T-helper 2 cell treated with Interferon-gamma antibody and Interleukin-4, amounts not matched to agents 100 ng/mL and 5 ng/mL, for 36 hours (primary cell): ENCODE measurements around the gene EN2. TPM values are rescaled to one million over a fixed set of nuclear protein-coding genes. Genes with fewer than 3 reads are reported as not detected.

ENCODE experiments used
- intact Hi-C: fragments of 100-400 bp; cut with micrococcal nuclease; formaldehyde crosslinking; loops from one replicate; pipeline ENCODE4 v1.15.1; 2023
- total RNA-seq: library from RNA; stranded (reverse); gene quantifications from 2 replicates; pipeline ENCODE4 v1.2.3, GENCODE V29; 2022

EN2 gene
- total RNA-seq, 1 donor from 2014 or later: not detected

DNA sequence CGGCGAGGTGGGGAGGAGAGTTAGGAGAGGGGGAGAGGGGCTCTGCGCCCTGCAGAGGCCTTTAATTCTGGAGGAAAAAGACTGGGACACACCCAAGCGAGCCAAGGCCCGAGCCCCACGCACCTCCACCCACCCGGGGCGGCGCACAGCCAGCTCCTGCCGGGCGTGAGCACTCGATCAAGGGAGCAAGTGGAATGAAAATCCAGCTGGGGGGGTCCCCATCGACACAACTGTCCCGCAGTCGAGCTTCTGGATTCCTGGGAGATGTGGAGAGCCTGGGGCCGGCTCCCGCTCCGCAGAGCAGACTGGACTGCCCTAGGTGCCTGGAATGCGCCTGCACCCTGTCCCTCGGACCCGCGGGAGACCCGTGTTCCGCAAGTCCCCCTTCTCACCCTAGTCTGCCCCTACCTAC, 7.4 kb upstream of the EN2 start:
- intact Hi-C loops: loop anchor here (2.0 to 5.0 kb wide), 3 partner anchors 16 to 1552 kb away; no protein-coding TSS in a partner anchor

DNA sequence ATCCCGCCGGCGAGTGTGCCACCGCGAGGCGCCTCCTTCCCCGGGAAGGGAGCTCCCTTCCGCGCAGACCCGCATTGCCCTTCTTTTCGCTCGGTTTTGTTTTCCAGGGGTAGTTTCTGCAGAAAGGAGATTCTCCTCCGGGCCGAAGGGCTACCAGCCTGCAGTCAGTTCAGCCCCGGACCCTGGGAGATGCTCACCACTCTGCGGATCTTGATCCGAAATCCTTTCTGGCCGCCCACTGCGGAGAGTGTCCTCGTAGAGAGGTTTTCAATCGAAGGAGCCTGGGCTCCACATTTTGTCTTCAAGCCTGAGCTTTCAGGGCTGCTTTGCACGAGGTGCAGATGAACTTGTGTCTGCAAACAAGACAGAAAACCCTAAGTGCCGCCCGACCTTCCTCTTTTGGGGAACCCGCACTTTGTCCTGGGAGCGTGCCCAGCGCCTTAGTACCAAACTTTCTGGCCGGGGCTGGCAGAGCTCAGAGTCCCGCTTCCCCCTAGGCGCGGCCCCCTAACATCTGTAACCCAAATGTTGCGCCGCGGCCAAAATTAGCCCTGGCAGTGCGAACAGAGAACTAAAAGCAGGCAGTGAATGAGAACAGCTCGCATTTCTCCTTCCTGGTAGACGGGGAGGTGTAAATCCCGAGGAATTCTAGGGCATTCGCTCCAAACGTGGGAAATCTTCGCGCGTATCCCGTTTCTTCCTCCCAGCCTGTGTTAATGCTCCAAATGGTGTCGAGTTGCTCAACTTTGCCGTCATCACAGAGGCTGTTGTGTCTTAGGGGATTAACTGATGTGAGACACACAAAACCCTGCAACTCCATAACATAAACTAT, 6.7 kb upstream of the EN2 start:
- intact Hi-C loops: loop anchor here (2.0 to 5.0 kb wide), 3 partner anchors 16 to 1551 kb away; no protein-coding TSS in a partner anchor

DNA sequence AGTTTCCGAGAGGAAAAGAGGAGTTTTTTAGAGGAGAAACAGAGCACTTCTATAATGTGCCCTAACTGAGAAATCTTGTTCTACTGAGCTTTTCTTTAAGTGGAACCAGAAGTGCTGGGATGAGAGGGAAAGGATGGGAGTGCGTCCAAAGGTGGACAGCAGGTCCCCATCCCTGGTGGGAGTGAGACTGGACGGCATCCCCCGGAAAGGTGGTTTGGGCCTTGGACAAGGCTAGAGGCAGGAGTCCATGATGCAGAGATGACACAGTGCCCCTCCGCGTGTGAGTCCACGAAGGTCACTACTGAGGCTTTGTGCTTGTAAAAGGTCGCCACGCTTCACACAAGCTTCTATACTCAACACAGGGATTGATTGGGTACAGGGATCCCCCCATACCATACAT, 6.1 kb upstream of the EN2 start:
- intact Hi-C loops: loop anchor here (2.0 to 5.0 kb wide), 3 partner anchors 15 to 1550 kb away; no protein-coding TSS in a partner anchor

DNA sequence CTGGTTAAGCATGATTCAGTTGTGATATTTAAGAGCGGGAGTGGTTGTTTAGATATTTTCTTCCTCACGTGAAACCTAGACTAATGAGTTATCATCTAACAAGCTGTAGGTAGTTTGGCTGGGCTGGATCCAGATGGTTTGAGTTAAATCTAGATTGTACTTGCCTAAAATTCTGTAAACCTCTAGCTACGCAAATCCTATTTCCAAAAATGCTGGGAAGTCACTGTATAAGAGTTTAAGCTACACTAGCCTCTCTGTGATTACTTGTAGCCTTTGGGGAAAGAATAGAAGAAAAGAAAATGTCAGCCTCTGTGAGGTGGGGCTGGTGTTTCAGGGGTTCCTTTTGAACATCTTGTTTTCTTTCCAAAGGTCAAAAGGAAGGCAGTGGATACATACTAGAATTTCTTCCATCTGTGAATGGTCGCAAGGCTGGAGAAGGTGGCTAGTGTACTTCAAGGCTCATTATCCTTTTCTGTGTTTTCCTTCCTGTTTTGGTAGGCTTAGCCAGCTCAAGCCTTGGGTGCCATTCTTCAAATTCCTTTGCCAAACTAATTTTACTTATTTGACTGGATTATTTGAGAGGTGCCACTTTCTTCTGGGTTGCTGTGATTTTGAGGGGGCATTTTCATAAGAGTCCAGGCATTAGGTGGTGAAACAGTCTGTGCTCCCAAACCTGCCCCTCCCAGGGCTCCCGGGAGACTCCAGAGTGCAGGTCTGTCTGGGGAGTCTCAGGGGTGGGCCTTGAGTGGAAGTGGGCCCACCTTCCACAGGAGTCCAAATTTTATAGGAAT, 5.2 kb upstream of the EN2 start:
- intact Hi-C loops: loop anchor here (5.0 kb wide), 1 partner anchor 1550 kb away; no protein-coding TSS in a partner anchor

DNA sequence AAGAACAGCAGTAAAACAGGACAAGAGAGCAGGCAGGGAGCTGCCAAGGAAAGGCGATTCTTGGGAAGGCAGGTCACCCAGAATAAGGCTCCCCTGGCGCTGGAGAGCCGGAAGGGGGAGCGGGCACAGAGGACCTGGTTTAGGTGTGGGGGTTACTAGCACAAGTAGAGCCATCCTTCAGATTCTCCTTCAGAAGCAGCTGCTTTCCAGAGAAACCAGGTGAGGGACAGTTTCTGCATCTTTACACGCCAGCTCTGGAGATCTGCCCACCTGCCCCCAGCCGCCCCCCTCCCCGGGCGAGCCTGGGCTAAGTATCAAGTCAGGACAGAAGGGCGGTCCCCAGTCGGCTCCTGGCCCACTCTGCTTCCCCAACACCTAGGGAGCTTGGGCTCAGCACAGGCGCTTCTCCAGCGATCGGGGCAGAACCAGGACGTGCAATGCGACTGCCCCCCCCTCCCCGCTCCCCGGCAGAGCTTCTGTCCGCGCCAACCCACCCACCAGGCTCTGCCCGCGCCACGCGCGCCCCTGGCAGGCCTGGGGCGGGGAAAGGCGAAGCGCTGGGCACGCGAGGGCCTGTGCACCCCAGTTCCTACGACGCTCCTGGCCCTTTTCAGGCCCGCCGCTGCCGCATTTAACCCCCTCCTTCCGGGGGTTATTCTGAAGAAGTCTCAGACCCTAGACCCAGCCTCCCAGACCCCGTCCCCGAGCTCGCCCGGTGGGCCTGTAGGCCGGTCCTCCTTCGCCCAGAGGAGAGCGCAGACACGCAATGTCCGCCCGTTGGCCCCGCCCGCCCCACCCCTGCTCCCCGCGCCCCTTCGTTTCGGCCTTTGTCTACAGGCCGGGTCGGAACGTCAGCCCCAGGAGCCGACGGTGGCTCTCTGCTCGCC, 4.4 kb upstream of the EN2 start:
- intact Hi-C loops: loop anchor here (5.0 kb wide), 1 partner anchor 1549 kb away; no protein-coding TSS in a partner anchor

DNA sequence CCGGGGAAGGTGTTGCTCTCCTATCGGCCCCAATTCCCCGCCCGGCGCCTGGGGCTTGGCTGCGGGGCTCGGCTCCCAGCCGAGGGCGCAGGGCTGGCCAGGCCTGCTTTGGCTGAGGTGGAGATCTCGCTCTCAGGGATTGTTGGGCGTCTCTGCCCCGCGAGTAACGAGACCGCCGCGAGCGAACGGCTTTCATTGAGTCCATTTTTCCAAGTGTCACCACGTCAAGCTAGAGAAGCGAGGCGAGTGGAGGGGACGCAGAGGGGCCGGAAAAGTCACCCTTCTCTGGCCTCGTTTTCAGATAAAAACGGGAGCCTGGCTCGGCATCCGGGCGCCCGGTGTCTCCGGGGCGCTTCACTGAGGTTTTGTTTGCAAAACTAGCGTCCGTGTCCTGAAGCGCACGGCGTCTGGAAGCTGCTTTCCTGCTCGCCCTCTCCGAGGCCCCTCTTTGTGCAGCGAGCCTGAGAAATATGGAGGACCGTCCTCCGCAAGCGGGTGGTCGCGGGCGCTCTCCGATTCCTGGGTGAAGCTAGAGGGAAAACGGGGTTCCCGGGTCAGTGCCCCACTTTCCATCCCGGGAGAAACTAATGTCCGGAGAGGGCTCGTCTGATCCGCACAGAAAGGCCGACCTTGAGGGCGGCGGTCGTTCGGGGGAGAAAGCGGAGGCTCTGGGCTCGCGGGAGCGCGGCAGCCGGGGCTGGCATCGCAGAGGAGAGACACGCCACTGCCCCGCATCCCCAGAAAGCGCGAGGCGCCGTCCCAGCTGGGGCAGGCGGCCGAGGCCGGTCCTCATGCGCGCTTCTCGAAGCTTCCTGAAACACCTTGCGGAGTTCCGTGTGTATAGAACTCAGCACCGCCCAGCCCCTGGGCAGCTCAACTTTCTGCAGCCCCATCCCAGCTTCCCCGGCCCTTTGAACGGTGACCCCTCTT, 3.5 kb upstream of the EN2 start:
- intact Hi-C loops: loop anchor here (5.0 kb wide), 1 partner anchor 1548 kb away; no protein-coding TSS in a partner anchor

DNA sequence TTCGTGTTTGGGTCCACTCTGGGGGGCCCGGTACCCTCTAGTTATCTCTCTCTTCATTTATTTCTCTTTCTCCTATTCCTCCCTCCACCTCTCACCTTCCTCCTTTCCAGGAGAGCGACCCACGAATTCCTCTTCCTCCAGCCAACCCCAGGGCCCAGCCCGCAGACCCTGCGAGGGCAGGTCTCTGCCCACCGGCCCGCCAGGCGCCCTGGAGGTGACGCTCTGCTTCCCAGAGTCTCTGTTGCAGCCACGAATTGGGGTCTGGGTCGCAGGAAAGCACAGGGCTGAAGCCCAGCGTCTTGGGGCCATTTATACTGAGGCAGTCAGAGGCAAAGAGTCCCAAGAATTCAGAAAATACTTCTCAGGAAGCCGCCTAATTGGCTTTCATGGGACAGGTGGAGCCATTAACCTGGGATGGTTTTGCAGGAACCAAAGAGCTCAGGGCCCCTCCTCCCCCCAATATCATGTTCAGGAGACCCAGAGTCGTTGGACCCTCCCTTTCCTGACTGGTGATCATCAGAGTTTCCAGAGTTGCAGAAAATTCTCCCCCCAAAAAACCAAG, 2.7 kb upstream of the EN2 start:
- intact Hi-C loops: no loop called here

DNA sequence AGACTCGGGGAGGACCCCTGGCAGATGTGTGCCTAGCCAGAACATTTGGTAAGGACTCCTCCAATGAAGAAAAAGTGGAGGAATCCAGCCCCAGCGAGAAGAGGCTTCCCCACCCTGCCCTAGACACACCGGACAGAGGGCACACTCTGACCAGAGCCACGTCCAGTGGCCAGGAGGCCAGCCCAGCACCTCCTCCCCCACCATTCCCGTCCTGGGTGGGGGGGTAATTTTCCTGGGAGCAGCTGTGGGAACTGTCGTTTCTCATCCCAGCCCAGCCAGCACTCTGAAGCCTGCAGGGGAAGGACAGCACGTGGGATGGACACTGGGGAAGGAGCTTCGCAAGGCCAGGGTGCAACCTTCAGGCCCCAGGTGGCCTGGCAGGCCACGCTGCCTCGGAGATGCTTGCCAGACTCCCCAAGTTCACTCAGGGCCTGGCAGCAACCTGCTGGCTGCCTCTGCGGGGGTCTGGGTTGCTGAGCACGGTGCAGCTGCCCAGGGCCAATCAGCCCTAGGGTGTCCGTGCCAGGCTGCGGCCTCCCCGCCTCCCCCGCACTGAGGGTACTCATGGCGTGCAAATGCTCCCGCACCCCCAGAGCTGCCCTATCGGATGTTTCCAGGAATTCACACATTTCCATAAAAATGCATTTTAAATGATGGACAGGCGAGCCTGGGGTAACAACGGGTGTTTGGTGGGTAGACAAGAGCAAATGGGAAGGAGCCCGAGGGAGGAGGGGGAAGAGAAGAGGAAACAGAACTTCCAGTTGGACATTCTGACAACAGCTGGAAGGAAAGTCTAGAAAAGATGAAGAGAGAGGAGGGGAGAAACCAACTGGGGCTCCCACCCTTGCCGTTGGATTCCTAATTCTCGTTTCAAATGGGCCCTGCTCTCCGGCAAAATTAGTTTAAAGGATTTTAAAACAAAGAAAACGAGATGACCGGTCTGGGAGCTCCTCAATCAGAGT, 1.9 kb upstream of the EN2 start:
- intact Hi-C loops: no loop called here

DNA sequence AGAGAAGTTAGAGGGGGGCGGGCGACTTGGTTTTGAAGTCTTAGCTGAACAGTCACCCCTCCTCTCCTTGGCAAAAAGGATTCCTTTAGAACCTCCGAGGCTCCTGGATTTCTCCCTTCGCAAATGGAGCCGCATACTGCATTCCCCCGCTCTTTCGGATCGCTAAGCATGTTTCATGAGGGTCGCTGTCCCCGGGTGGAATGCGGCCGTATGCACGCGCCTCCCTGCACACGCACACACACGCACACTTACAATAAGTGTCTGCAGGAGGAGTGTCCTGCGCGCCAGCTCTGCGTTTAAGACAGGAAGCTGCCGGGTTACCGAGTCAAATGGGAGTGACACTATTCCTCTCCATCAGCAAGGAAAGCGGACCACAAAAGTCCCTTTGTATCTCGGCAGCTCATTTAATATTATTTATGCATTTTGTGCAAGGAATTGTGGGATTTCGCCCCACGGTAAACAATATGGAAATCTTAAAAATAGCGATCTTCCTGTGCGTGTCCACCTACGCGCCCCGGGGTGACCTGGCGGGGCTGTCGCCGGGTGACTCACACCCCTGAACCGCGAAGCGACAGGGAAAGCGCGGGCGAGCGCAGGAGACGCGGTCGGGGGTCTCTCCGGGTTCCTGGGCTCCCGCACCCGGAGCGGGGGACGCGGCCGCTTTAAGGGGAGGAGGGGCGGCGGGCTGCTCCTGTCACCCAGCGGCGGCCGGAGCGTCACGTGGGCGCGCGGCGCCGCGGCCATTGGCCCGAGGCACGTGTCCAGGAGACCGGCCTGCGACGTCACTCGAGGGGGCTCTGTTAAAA, 988 bp upstream of the EN2 start:
- intact Hi-C loops: no loop called here

DNA sequence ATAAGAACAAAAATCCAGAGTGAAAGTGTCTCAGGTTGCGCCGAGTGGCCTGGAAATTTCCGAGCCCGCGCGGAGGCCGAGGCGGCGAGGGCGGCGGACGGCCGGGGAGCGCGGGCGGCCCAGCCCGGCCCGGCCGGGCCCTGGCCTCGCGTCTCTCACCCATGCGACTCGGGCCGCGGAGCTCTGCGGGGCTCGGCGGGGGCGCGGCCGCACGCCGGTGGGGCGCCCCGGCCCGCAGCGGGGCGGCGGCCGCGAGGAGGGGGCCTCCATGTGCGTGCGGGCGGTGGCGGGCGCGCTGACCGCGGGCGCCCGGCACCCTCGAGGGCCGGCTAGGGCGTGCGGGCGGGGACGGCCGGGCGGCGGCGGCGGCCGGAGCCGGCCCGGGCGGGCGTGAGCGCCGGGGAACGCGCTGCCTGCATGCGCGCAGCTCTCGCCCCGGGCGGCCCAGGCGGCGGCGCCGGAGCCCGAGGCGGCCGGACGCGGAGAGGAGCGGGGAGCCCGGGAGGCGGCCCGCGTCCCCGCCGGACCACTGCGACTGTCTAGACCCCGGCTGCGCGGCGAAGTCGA, 302 bp upstream of the EN2 start:
- intact Hi-C loops: loop anchor here (2.0 kb wide), 1 partner anchor 83 kb away; no protein-coding TSS in a partner anchor

DNA sequence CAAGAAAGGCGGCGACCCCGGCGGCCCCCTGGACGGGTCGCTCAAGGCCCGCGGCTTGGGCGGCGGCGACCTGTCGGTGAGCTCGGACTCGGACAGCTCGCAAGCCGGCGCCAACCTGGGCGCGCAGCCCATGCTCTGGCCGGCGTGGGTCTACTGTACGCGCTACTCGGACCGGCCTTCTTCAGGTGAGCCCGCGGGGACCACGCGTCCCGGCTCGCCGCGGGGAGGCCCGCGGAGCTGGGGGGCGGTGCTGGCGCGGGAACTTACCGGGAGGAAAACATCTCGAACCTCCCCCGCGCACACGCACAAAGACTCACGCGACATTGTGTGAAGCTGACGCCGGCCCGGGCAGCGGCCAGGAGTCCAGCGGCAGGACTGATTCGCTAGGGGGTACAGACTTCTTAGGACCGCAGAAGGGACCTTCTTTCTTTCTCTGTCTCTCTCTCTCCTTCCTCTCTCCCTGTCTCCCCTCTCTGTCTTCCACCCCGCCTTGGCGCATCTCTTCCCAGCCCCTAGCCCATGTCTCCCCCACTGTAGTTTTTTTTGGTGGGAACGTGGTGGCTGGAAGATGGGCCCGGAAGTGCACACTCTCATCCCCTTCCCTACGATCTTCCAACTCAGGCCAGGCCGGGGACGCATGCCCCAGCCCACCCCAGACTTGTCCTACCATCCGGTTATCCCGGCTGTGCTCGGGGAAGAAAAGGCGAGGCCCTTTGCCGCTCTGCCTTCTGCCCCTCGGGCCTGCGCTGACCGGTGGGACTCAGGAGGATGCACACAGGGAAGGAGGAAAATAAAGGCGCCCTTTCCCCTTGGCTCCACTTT, 1.2 kb downstream of the EN2 start:
- intact Hi-C loops: loop anchor here (2.0 kb wide), 1 partner anchor 84 kb away; no protein-coding TSS in a partner anchor

DNA sequence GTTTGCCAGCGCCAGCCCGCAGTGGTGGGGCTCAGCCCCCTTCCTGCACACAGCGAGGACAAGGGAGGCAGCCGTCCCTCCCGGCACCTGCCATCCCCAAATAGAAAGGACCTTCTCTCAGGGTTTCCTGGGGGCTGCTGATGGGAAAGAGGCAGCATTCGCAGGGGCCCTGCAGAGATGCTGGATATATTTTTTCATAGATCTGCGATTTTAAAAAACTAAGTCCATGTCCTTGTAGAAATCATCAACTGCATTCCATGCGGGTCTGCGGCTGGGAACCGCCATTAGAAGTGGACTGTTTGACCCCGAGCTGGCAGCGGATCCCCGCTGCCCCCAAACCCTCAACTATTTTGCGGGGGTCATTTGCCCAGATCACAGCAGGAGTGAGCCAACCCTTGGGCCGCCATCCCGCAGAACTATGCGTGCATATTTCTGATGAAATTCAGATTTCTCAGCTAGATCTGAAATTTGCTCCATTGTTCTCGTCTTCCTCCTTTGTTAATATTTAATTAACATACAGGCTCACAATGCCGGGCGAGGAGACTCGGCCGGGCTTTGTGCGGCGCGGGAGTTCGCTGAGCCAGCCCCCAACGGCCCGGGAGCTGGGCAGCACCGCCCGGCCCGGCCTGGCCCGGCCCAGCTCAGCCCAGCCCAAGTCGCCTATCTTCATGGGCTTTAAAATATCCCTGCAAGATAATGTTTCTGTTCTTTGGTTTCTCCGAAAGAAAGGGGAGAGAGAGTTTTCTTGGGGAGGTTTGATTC, 2.0 kb downstream of the EN2 start:
- intact Hi-C loops: loop anchor here (2.0 kb wide), 2 partner anchors 85 to 353 kb away; partner anchors contain the start of gene SHH

DNA sequence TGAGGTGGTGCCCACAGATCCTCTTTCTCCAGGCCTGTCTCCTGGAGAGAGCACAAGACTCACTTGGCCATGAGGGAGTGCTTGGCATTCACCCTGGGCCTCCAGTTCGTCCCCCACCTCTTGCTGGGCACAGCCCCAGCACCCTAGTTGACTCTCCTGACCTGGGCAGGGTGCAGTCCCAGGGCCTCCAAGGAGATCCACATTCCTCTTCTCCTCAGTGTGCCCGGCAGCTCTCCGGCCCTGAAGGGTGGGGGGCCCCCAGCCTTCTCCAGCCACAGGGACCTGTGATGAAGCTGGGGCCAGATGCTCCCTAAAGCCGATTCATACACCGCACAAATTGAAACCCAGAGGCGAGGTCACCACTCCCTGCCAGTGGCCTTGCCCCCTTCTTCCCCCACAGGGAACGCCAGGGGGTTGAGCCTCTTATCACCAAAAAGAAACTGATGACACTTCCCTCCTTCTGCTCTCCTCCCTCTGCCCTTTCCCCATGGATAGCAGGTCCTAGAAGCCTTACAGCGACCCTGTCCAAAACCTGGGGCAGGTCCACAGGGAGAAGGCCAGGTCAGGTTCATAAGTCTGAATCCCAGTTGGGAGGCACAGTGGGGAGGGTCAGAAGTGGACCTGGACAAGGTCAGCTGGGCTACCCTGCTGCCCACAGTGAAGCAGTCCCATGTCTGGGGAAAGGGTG, 3.1 kb downstream of the EN2 start:
- intact Hi-C loops: loop anchor here (2.0 kb wide), 1 partner anchor 352 kb away; the partner anchor contains the start of gene SHH

DNA sequence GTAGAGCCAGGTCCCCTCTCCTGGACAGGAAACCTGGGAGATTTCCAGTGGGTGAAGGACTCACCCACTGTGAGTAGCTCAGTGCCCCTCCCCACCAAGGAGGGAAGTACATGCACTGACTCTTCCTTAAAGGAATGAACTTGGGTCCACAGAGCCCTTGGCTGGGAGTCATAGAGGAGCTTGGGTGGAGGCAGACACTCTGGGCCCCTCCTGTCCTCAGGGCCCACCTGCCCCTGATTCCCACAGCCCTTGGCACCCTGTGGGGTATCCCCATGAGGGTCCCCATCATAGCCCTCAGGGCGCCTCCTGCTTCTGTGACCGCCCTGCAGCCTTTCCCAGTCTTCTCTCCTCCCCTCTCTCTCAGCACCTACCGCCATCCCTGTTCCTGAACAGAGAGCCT, 3.7 kb downstream of the EN2 start:
- intact Hi-C loops: loop anchor here (2.0 kb wide), 1 partner anchor 351 kb away; the partner anchor contains the start of gene SHH
